Hepatocyte (in vitro differentiated cells): ENCODE measurements around the gene ACTL7A. TPM values are rescaled to one million over a fixed set of nuclear protein-coding genes. Genes with fewer than 3 reads are reported as not detected.

Experiments
- DNase-seq: peaks from one replicate; pipeline ENCODE4 v3.0.0-alpha.2; 2016; ENCODE audit warnings: low spot score
- H2AFZ ChIP-seq: fragments of 200-600 bp; sonication (generic); 2 replicates; pipeline ENCODE4 v1.6.0; 2016; ENCODE audit warnings: antibody characterized with exemption, mild to moderate bottlenecking
- H3K27ac ChIP-seq: fragments of 200-600 bp; sonication (generic); 2 replicates; pipeline ENCODE4 v1.5.1; 2016; ENCODE audit warnings: mild to moderate bottlenecking
- H3K27me3 ChIP-seq: fragments of 200-600 bp; sonication (generic); 2 replicates; pipeline ENCODE4 v1.6.1; 2016
- H3K36me3 ChIP-seq: fragments of 200-600 bp; sonication (generic); replicated peaks from 2 replicates; pipeline ENCODE4 v1.5.1; 2016; ENCODE audit warnings: low read depth; ENCODE audit not compliant: insufficient read depth
- H3K4me1 ChIP-seq: fragments of 200-600 bp; sonication (generic); 2 replicates; pipeline ENCODE4 v1.5.1; 2016; ENCODE audit warnings: mild to moderate bottlenecking, moderate library complexity; ENCODE audit not compliant: insufficient read depth
- H3K4me2 ChIP-seq: fragments of 200-600 bp; sonication (generic); 2 replicates; pipeline ENCODE4 v1.6.0; 2016
- H3K4me3 ChIP-seq: fragments of 200-600 bp; sonication (generic); 2 replicates; pipeline ENCODE4 v1.5.1; 2016; ENCODE audit warnings: mild to moderate bottlenecking
- H3K79me2 ChIP-seq: fragments of 200-600 bp; sonication (generic); 2 replicates; pipeline ENCODE4 v1.6.0; 2017; ENCODE audit warnings: mild to moderate bottlenecking
- H3K9me2 ChIP-seq: fragments of 200-600 bp; sonication (generic); replicated peaks from 2 replicates; pipeline ENCODE4 v1.6.0; 2017; ENCODE audit warnings: mild to moderate bottlenecking; ENCODE audit not compliant: insufficient read depth
- H3K9me3 ChIP-seq: fragments of 200-600 bp; sonication (generic); 2 replicates; pipeline ENCODE4 v1.5.1; 2016; ENCODE audit warnings: low read depth, mild to moderate bottlenecking
- H4K20me1 ChIP-seq: fragments of 200-600 bp; sonication (generic); 2 replicates; pipeline ENCODE4 v1.6.0; 2016; ENCODE audit warnings: mild to moderate bottlenecking; ENCODE audit not compliant: insufficient read depth, poor library complexity, severe bottlenecking
- EZH2 ChIP-seq: fragments of 200-600 bp; sonication (generic); IDR thresholded peaks from 2 replicates; pipeline ENCODE4 v1.6.1; 2016; ENCODE audit warnings: antibody characterized with exemption, mild to moderate bottlenecking, borderline replicate concordance
- EZH2phosphoT487 ChIP-seq: fragments of 200-600 bp; sonication (generic); IDR thresholded peaks from one replicate; pipeline ENCODE4 v1.6.1; 2018; ENCODE audit warnings: antibody characterized with exemption, mild to moderate bottlenecking, low read depth, moderate library complexity; ENCODE audit not compliant: unreplicated experiment, severe bottlenecking
- WGBS: methylation state at CpG from one replicate; pipeline ENCODE4 v1.1.6; 2016; ENCODE audit warnings: low lambda C conversion rate; ENCODE audit errors: missing lambda C conversion rate; 5-methylcytosine and 5-hydroxymethylcytosine counted together
- polyA plus RNA-seq: library from polyadenylated mRNA; unstranded; fragments of >200 nt; fragmentation: Nextera tagmentation; extraction: Ambion mirVana; gene quantifications from 2 replicates; pipeline ENCODE4 v1.2.1, GENCODE V29; 2016
- total RNA-seq: library from RNA; depleted of rRNA; stranded (reverse); fragments of >200 nt; gene quantifications from 2 replicates; pipeline ENCODE4 v1.2.3, GENCODE V29; 2014
- TF ChIP-seq, protein P1 (sequence below): fragments of 200-600 bp; sonication (generic); IDR thresholded peaks from 2 replicates; pipeline ENCODE4 v1.5.1; 2016; ENCODE audit warnings: antibody characterized with exemption, mild to moderate bottlenecking; ENCODE audit not compliant: poor library complexity

Gene ACTL7A
- total and polyA plus RNA-seq, 2 experiments from 2014 or later: not detected

DNA sequence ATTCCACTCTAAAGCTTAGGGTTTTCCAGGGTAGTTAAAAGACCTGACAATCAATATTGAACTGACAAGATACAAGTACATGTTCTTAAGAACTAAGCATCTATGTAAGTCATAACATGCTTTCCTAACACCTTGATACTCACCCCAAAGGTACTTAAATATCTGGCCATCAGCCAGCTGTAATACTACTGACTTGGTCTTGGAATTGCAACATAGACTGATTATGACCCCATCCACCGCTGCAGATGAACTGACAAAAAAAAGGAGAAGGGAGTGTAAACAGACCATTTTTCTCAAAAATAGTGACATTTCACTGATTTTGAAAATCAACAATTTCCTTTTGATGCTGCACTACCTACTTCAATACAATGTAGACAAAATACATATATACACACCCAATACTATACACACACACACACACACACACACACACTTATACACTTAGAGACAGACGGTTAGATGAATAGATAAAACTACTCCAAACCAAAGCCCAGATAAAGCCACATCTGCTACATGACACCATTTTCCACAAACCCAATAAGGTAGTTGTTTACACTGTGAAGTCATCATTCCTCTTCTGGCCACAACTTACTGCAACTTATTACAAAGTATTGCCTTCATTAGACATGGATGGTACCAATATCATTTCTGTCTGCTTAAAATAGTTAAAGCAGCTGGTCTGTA, 41.5 kb downstream of the ACTL7A start:
- Histone ChIP-seq H2AFZ (no peak overlapping the region), H3K79me2 (no peaks in the 10 kb centered on the region), H3K9me2 (no peaks in the 10 kb centered on the region), H3K36me3 (no peaks in the 10 kb centered on the region), H3K9me3 (no peaks in the 10 kb centered on the region), H3K4me2 (no peak overlapping the region), H3K27me3 (no peaks in the 10 kb centered on the region), H4K20me1 (no peaks in the 10 kb centered on the region), H3K4me3 (no peak overlapping the region), H3K27ac (no peak overlapping the region), H3K4me1 (no peaks in the 10 kb centered on the region)
- TF ChIP-seq, protein P1, sequence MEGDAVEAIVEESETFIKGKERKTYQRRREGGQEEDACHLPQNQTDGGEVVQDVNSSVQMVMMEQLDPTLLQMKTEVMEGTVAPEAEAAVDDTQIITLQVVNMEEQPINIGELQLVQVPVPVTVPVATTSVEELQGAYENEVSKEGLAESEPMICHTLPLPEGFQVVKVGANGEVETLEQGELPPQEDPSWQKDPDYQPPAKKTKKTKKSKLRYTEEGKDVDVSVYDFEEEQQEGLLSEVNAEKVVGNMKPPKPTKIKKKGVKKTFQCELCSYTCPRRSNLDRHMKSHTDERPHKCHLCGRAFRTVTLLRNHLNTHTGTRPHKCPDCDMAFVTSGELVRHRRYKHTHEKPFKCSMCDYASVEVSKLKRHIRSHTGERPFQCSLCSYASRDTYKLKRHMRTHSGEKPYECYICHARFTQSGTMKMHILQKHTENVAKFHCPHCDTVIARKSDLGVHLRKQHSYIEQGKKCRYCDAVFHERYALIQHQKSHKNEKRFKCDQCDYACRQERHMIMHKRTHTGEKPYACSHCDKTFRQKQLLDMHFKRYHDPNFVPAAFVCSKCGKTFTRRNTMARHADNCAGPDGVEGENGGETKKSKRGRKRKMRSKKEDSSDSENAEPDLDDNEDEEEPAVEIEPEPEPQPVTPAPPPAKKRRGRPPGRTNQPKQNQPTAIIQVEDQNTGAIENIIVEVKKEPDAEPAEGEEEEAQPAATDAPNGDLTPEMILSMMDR: no peak
- no peak for TF ChIP-seq EZH2
- TF ChIP-seq EZH2phosphoT487: no peak
- 85% methylated on average over 2 of the region's 2 CpGs for WGBS
- DNase-seq: no peak

DNA sequence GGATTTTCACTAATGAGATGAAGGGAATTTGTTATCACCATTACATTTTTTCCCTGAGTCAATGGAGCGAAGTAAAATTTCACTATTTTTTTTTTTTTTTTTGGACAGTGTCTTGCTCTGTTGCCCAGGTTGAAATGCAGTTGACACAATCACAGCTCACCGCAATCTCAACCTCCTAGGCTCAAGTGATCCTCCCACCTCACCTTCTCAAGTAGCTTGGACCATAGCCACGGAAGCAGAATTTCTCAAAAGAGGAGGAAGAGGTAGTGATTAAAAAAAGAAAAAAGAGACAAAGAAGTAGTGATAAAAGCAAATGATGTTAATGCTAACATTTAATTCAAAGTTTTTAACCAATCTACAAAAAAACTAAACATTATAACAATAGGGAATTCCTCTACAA, 42.1 kb downstream of the ACTL7A start:
- H3K4me1 ChIP-seq: no peaks in the 10 kb centered on the region
- no peak for DNase-seq
- no peak overlapping the region for H3K4me2 ChIP-seq
- H3K79me2 ChIP-seq: no peaks in the 10 kb centered on the region
- WGBS: 99% methylated on average over 3 of the region's 3 CpGs
- no peak overlapping the region for H3K27ac ChIP-seq
- H3K9me2 ChIP-seq: no peaks in the 10 kb centered on the region
- H3K9me3 ChIP-seq: no peaks in the 10 kb centered on the region
- H2AFZ ChIP-seq: no peak overlapping the region
- H3K4me3 ChIP-seq: no peak overlapping the region
- H3K36me3 ChIP-seq: no peaks in the 10 kb centered on the region
- no peaks in the 10 kb centered on the region for H3K27me3 ChIP-seq
- TF ChIP-seq EZH2 (no peak), EZH2phosphoT487 (no peak)
- TF ChIP-seq, protein P1: no peak
- no peaks in the 10 kb centered on the region for H4K20me1 ChIP-seq

DNA sequence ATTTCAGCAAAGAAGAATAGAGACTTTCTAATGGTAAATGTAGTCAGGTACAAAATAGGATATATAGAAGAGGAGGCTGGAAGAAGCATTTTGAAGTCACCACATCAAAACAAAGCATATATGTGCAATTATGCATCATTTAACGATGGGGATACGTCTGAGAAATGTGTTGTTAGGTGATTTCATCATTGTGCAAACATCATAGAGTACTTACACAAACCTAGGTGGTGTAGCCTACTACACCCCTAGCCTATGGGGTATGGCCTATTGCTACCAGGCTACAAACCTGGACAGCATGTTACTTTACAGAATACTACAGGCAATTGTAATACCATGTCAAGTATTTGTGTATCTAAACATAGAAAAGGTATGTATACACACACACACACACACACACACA, 43.4 kb downstream of the ACTL7A start:
- TF ChIP-seq EZH2phosphoT487 (no peak), EZH2 (no peak)
- TF ChIP-seq, protein P1: no peak
- Histone ChIP-seq H3K4me1 (no peaks in the 10 kb centered on the region), H3K9me2 (no peaks in the 10 kb centered on the region), H4K20me1 (no peaks in the 10 kb centered on the region), H3K36me3 (no peaks in the 10 kb centered on the region), H3K9me3 (no peaks in the 10 kb centered on the region), H3K4me2 (no peak overlapping the region), H2AFZ (no peak overlapping the region), H3K27me3 (no peaks in the 10 kb centered on the region), H3K27ac (no peak overlapping the region), H3K4me3 (no peak overlapping the region), H3K79me2 (no peaks in the 10 kb centered on the region)
- DNase-seq: no peak
- WGBS: 84% methylated on average over 2 of the region's 2 CpGs
